Measurements from ENCODE around the gene TEX261. TPM values are rescaled to one million over a fixed set of nuclear protein-coding genes. Genes with fewer than 3 reads are reported as not detected.
A peak's percentile ranks its signal among the peaks of the same experiment; 100 is the strongest.
"Not testable (repeated sequence)": the region's sequence is repeated elsewhere in the genome, so short reads cannot be mapped to it uniquely, and the experiment has no call there.

The TEX261 gene
- total RNA-seq, 2 experiments from 2014 or later, result 51.7 to 55.5 TPM

DNA sequence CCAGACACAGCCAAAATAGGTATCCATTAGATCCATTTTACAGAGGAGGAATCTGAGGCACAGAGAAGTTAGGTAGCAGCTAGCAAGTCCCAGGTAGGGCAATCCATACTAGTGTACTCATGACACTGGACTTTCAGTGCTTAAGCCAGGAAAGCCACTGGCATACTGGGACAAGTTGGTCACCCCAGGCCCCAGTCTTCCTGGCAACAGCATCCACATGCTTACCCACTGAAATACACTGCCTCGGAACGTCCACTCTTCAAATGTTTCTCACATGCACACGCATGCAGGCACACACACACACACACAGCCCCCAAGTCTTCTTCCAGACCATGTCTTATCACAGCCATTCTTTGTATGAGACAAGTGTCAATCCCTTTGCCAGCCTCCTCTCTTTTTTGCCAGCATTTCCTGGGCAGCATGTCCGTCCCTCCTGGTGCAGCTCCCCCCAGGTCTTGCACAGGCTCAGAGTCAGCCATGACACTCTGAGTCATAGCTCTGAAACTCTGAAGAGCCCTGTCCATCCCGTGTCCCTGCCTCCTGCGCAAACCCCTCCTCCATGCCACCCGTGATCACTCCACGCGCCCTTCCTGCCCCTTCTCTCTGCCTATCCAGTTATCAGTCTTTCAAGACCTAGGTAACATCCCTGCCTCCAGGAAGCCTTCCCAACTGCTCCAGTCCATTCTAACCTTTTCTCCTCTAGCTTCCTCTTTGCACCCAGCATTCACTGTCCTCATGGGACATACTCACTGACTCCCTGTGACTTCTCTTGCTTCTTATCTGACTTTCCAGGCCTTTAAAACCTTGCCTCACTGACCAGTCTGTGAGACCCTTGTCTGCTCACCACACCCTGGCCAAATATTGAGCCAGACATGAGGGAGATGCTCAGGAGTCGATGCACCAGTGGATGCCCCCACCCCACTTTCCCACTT lies 10.9 kb upstream of the TEX261 start:
- DNase-seq (no peak), ATAC-seq (ENCODE audit: low read depth) (no peak)
- no peak overlapping the region for H3K4me3 Mint-ChIP-seq
- H3K36me3 Mint-ChIP-seq, result no peaks in the 10 kb centered on the region
- POLR2A ChIA-PET, result no interaction called here
- H3K4me1 Mint-ChIP-seq, result peaks cover 5% of the 10 kb centered on the region
- no peaks in the 10 kb centered on the region for H3K9me3 Mint-ChIP-seq
- H3K27ac Mint-ChIP-seq, result no peak overlapping the region
- peaks cover 14% of the 10 kb centered on the region for H3K27me3 Mint-ChIP-seq

DNA sequence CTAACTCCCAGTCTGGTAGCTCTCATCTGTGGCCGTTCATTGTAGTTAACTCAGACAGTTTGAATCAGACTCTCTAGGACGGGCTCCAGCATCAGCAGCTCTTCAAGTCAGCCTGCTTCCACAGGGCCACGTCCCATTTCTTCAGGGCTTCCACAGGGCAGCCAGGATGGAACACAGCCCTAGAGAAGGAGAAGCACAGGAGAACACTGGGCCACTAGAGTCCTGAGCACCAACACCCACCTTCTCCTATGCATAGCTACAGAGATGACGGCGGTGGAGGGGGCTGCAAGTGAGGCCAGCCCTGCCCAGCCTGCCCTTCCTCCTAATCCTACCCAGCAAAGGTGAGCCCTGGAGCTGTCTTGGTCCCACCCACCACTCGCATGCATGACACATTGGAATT lies 10.2 kb upstream of the TEX261 start:
- DNase-seq (no peak), ATAC-seq (ENCODE audit: low read depth) (no peak)
- H3K4me3 Mint-ChIP-seq, result no peak overlapping the region
- H3K36me3 Mint-ChIP-seq, result no peaks in the 10 kb centered on the region
- no peaks in the 10 kb centered on the region for H3K9me3 Mint-ChIP-seq
- no peak overlapping the region for H3K27ac Mint-ChIP-seq
- POLR2A ChIA-PET, result no interaction called here
- H3K27me3 Mint-ChIP-seq, result peaks cover 8% of the 10 kb centered on the region
- H3K4me1 Mint-ChIP-seq, result peaks cover 9% of the 10 kb centered on the region

DNA sequence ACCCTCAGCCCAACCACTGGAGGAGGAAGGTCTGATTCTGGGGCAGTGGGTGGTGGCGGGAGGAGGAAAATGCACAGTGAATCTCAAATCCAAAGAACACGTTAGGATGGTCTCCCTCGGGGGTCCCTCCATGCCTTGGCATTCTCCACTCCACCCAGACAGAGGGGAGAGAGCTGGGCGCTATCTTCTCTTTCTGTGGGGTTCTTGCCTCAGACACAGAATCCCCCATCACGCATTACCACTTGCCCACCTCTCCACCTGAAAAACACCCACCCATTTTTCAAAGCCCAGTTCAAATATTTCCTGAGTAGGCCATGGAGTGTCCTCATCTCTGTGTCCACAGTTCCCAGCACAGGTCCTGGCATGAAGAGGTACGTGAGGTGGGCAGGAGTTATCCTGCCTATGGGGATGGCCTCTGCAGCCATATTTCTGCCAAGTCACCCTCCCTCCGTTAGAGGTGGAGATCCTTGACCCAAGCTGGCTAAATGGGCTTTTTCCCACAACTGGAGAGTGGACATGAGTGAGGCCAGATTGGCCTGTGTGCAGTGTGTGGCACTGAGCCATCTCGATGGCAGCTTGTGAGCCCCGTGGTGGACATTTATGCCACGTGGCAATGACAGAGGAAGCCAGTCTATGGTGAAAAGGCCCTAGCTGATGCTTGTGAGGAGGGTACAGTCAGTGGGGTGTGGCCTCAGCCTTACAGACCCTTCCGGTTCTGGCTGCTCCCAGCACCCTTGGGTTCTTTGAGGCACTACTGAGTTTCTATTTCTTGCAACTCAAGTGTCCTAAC lies 9.5 kb upstream of the TEX261 start:
- Mint-ChIP-seq H3K9me3 (no peaks in the 10 kb centered on the region), H3K4me3 (no peak overlapping the region), H3K4me1 (peaks cover 15% of the 10 kb centered on the region), H3K27ac (no peak overlapping the region), H3K36me3 (no peaks in the 10 kb centered on the region), H3K27me3 (peaks cover 4% of the 10 kb centered on the region)
- peak; percentile 15 for DNase-seq
- POLR2A ChIA-PET, result no interaction called here
- no peak for ATAC-seq (ENCODE audit: low read depth)

GRCh38 chr2:71003396-71003795 lies 8.7 kb upstream of the TEX261 start:
- POLR2A ChIA-PET, result no interaction called here
- no peak overlapping the region for H3K4me3 Mint-ChIP-seq
- DNase-seq (no peak), ATAC-seq (ENCODE audit: low read depth) (no peak)
- H3K4me1 Mint-ChIP-seq, result peaks cover 21% of the 10 kb centered on the region
- H3K36me3 Mint-ChIP-seq, result no peaks in the 10 kb centered on the region
- H3K27me3 Mint-ChIP-seq, result peaks cover 2% of the 10 kb centered on the region
- H3K27ac Mint-ChIP-seq, result no peak overlapping the region
- no peaks in the 10 kb centered on the region for H3K9me3 Mint-ChIP-seq

DNA sequence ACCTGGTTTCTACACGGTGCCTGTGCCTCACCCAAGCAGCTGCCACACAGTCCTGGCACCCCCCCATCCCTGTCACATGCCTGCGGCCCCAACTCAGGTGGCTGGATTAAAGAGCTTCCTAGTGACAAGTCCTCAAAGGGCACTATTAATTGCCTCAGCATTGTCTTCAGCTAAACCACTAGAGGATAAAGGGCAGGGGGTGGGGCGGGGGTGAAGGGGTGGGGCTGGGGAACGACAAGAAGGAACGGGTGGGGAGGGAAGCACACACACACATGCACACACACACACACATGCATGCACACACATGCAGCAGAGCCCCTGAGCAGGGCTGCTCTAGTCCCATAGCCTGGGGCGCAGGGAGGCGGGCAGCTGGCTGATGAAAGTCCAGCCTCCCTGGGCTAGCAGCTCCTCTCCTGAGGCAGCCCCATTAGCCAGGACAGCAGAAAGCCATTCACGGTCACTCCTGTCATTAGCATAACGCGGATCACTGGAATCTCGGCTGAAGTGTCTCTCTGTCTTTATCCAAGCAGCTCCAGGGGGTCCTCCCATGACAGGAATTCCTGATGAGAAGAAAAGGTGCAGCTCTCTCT lies 7.4 kb upstream of the TEX261 start:
- peak; percentile 24 for DNase-seq
- POLR2A ChIA-PET, result interaction anchor here (1.3 to 2.2 kb wide), 2 partner anchors 17 to 66 kb away, joined by 5 to 9 read pairs; partner anchors contain the start of gene NAGK

GRCh38 chr2:71001592-71001927 lies 6.9 kb upstream of the TEX261 start:
- ATAC-seq (ENCODE audit: low read depth) (no peak), DNase-seq (no peak)
- H3K36me3 Mint-ChIP-seq, result no peaks in the 10 kb centered on the region
- peaks cover 21% of the 10 kb centered on the region for H3K4me1 Mint-ChIP-seq
- H3K9me3 Mint-ChIP-seq, result no peaks in the 10 kb centered on the region
- POLR2A ChIA-PET, result interaction anchor here (0.7 to 2.2 kb wide), 4 partner anchors 17 to 66 kb away, joined by 3 to 9 read pairs (median 4); partner anchors contain the start of genes ANKRD53 and NAGK
- no peak overlapping the region for H3K4me3 Mint-ChIP-seq
- peak overlapping the region; percentile 85 for H3K27ac Mint-ChIP-seq
- peaks cover 2% of the 10 kb centered on the region for H3K27me3 Mint-ChIP-seq

More for the DNA sequence above, 7.4 kb upstream of the TEX261 start:
- Mint-ChIP-seq H3K4me3 (no peak overlapping the region), H3K27ac (no peak overlapping the region), H3K9me3 (no peaks in the 10 kb centered on the region), H3K27me3 (peaks cover 2% of the 10 kb centered on the region), H3K36me3 (no peaks in the 10 kb centered on the region), H3K4me1 (peaks cover 21% of the 10 kb centered on the region)
- ATAC-seq (ENCODE audit: low read depth), result no peak

DNA sequence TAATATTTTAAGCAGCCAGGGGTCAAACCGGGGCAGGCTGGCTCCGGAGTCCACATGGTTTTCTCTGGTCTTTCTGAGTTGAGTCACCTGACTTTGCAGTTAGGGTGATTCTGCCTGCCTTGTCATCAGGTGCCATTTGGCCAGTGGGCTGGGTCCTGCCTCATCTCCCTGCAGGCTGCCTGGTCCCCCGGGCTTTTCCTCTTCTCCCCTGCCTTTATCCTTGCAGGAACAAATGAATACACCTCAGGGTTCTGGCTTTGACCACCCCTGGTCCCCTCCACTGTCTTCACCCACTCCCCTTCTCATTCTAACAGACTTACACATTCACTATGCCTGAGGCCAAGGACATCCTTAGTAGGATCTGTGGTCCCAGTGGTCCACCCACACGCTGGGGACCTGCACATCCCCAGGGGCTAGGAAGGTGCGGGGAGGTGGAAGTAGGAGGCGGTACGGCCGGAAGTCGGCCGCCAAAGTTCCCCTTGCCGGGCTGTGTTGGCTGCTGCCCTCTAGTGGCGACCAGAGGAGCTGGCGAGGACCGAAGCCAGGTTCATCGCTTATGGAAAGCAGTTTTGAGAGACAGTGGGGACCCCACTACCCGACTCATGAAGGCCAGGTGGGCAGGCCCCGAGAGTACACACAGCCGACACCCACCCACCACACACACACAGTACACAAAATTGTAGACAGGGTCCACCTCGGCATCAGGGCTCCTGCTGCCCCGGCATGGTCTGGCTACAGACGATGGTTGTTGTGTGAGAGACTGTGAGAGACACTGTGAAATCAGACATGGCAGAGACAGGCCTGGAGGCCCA lies 6.3 kb upstream of the TEX261 start:
- no peaks in the 10 kb centered on the region for H3K36me3 Mint-ChIP-seq
- H3K4me3 Mint-ChIP-seq, result peak overlapping the region; percentile 80
- POLR2A ChIA-PET, result interaction anchor here (0.7 to 2.2 kb wide), 4 partner anchors 16 to 67 kb away, joined by 3 to 9 read pairs (median 4); partner anchors contain the start of genes ANKRD53 and NAGK
- H3K4me1 Mint-ChIP-seq, result peaks cover 22% of the 10 kb centered on the region
- peak; percentile 84 for ATAC-seq (ENCODE audit: low read depth)
- H3K27me3 Mint-ChIP-seq, result peaks cover 2% of the 10 kb centered on the region
- no peaks in the 10 kb centered on the region for H3K9me3 Mint-ChIP-seq
- H3K27ac Mint-ChIP-seq, result peak overlapping the region; percentile 85
- DNase-seq, result peak; percentile 83

- H3K4me1 Mint-ChIP-seq, result peaks cover 27% of the 10 kb centered on the region
- ATAC-seq (ENCODE audit: low read depth); H3K36me3 Mint-ChIP-seq; POLR2A ChIA-PET; H3K27me3 Mint-ChIP-seq; H3K9me3 Mint-ChIP-seq: not testable (repeated sequence)
- peak overlapping the region; percentile 63 for H3K4me3 Mint-ChIP-seq
- peak overlapping the region; percentile 91 for H3K27ac Mint-ChIP-seq
- peak; percentile 25 for DNase-seq
Observed at GRCh38 chr2:70999931-71000330, 5.3 kb upstream of the TEX261 start.

- Mint-ChIP-seq H3K36me3 (no peaks in the 10 kb centered on the region), H3K27me3 (peaks cover 2% of the 10 kb centered on the region), H3K27ac (peak overlapping the region; percentile 91), H3K4me3 (peak overlapping the region; percentile 63), H3K4me1 (peaks cover 27% of the 10 kb centered on the region), H3K9me3 (no peaks in the 10 kb centered on the region)
- DNase-seq (peak; percentile 37), ATAC-seq (ENCODE audit: low read depth) (no peak)
- POLR2A ChIA-PET, result no interaction called here
Observed at GRCh38 chr2:70999362-70999761, 4.7 kb upstream of the TEX261 start.

DNA sequence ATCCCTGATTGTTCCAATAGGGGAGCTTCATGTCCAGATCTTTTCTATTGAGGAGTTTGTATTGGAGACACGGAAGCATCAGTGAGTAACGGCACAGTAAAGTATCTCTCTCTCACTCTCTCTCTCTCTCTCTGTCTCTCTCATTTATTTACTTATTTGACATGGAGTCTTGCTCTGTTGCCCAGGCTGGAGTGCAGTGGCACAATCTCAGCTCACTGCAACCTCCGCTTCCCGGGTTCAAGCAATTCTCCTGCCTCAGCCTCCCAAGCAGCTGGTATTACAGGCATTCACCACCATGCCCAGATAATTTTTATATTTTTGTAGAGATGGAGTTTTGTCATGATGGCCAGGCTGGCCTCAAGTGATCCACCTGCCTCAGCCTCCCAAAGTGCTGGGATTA lies 4.2 kb upstream of the TEX261 start:
- Mint-ChIP-seq H3K4me3 (peak overlapping the region; percentile 63), H3K4me1 (peaks cover 28% of the 10 kb centered on the region), H3K27ac (peak overlapping the region; percentile 91)
- H3K36me3 Mint-ChIP-seq; ATAC-seq (ENCODE audit: low read depth); POLR2A ChIA-PET; H3K9me3 Mint-ChIP-seq; H3K27me3 Mint-ChIP-seq: not testable (repeated sequence)
- DNase-seq, result peak; percentile 10

DNA sequence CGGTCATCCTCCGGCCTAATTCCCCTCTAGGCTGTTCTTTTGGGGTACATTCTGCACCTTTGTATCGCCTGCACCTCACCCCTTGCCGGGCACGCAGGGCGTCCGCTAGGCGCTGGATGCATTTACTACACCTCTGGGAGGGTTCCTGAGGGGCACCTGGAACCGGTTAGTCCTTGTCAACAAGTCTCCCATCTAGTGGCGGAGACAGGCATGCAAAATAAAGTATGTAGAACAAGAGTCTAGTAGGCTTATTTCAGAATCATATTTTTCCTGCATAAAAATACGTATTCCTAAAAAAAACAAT lies 705 bp upstream of the TEX261 start:
- H3K4me3 Mint-ChIP-seq, result peak overlapping the region; percentile 86
- no peaks in the 10 kb centered on the region for H3K9me3 Mint-ChIP-seq
- POLR2A ChIA-PET, result no interaction called here
- H3K36me3 Mint-ChIP-seq, result no peaks in the 10 kb centered on the region
- ATAC-seq (ENCODE audit: low read depth), result peak; percentile 50
- H3K27ac Mint-ChIP-seq, result peak overlapping the region; percentile 83
- DNase-seq, result peak; percentile 60
- H3K27me3 Mint-ChIP-seq, result no peaks in the 10 kb centered on the region
- H3K4me1 Mint-ChIP-seq, result peaks cover 35% of the 10 kb centered on the region

- ATAC-seq (ENCODE audit: low read depth) (peak; percentile 17), DNase-seq (peak; percentile 62)
- peak overlapping the region; percentile 92 for H3K4me3 Mint-ChIP-seq
Observed at GRCh38 chr2:70994009-70994698, 519 bp downstream of the TEX261 start.

More at GRCh38 chr2:70994009-70994698, 519 bp downstream of the TEX261 start:
- Mint-ChIP-seq H3K9me3 (no peaks in the 10 kb centered on the region), H3K27ac (peak overlapping the region; percentile 90), H3K36me3 (no peaks in the 10 kb centered on the region), H3K27me3 (no peaks in the 10 kb centered on the region), H3K4me1 (peaks cover 26% of the 10 kb centered on the region)
- POLR2A ChIA-PET, result interaction anchor here (1.2 to 1.6 kb wide), 2 partner anchors 9 to 13 kb away, joined by 4 to 5 read pairs; no protein-coding TSS in a partner anchor
